ENCODE measurements around the gene BHLHA15.

The BHLHA15 gene

DNA sequence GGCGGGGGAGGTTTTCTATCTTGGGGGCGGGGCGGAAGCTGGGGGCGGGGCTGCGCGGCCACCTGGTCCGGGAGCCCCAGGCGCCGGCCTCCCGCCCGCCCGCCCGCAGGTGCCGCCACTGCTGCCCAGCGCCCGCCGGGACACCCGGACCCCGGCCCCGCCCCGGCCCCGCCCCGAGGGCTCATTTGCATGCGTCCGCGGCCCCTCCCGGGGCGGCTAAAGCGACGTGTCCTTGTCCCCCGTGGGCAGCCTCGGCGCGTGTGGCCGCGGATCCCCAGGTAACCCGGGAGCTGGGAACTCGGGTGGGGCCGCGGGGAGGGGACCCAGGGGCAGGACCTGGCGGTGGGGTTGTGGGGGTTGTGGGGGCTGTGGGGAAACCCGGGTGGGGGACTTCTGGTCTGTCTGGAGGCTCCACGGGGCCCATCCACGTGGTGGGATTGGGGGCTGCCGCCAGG is at the start of gene BHLHA15:
TSS of gene BHLHA15 (plus strand) at position 219 of the 455 bp plus-strand sequence. CDS start 871 bp downstream, outside the sequence.
- no peak for DNase-seq

- DNase-seq: peak; percentile 38 to 62
Measured at GRCh38 chr7:98162758-98163157, 48.5 kb upstream of the BHLHA15 start.

- DNase-seq: no peak
Measured at GRCh38 chr7:98163269-98163668, 48.0 kb upstream of the BHLHA15 start.

GRCh38 chr7:98163704-98164494 is 47.3 kb upstream of the BHLHA15 start:
- peak in 1 of 2 donors; percentile 12 for DNase-seq

GRCh38 chr7:98165827-98166667 is 45.2 kb upstream of the BHLHA15 start:
- peak in 1 of 2 donors; percentile 70 for DNase-seq

DNA sequence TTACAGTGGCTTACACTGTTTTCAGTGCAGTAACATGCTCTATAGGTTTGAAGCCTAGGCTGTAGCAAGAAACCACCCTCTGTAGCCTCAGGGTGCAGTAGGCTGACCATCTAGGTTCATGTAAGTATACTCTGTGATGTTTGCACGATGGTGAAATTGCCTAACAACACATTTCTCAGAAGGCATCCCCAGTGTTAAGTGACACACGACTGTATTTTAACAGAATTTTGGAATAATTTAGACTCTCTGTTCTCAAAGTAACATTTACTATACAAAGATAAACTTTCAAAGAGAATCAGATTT is 44.6 kb upstream of the BHLHA15 start:
- no peak for DNase-seq

DNA sequence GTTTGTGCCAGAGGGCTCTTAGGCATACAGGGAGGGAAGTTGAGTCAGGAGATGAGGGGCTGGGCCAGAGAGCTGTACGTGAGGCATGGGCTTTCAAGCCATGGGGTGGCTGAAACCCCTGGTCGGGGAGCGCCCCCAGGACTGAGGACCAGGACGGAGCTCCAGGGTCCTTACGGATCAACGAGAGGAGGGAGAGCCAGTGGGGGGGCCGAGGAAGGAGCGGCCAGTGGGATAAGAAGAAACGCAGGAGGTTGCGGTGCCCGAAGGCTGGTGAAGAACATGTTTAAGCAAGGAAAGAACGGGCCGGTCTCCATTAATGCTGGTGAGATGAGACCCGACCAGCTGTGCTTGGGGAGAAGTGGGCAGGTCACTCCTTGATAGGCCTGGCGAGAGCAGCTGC is 43.6 kb upstream of the BHLHA15 start:
- DNase-seq: no peak

DNA sequence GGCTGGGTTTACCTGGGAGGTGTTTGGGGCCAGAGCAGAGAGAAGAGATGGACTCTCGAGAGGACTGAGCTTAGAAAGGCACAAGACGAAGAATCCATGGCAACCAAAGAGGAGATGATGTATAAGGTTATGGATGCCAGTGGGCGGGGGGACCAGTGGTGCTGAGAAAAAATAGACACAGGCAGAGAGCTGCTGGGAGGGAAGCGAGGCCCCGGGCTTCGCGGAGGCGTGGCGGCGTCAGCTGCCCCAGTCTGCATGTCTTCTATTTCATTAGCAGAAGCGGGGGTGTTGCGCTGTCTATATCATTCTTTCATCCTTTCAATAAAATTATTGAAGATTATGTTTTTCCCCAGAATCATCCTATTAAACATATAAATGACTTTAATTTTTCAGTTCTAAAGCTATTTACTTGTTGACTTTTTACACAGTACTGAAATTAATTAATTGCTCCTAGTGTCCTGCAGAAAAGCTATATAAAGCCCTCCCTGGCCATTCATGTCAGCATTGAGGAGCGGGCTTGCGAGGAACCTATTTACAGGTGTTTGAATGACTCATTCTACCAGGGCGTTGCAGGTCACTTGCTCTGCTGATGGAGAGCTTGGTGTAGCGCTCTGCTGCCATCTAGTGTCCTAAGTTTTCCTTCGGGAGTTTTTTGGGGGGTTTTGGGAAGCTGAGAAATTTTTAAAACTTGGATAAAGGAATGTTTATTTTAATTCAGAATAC is 42.9 kb upstream of the BHLHA15 start:
- DNase-seq: peak; percentile 18 to 72

DNA sequence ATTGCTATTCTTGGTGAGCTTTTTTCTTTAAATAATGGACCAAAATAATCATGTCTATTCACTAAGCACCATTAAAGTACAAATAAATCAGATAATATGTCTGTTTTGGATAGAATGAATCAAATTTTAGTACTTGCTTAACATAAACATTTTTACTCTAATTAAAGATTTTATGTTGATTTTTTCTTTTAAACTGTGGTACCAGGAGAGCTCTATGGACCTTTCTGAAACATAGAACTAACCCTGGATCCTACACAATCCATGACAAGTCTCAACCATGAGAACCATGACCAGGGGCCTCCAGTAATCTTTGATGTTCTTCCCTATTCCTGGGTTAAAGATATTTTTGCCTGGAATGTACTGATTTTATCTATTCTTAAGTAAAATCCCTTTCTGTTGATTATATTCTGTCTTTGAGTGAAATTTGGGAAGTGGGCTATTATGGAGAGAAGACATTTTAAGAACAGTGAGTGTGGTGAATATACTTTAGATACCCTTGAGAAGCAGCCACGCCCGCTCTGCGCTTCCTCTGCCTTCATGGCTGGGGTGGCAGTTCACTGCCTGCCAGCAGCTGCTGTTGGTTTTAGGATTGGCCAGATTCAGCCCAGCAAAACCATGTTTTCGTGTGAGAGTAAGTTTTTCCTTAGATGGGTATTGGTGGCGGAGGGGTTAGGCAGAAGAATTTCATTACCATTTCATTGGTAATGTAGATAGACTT is 42.2 kb upstream of the BHLHA15 start:
- no peak for DNase-seq

DNA sequence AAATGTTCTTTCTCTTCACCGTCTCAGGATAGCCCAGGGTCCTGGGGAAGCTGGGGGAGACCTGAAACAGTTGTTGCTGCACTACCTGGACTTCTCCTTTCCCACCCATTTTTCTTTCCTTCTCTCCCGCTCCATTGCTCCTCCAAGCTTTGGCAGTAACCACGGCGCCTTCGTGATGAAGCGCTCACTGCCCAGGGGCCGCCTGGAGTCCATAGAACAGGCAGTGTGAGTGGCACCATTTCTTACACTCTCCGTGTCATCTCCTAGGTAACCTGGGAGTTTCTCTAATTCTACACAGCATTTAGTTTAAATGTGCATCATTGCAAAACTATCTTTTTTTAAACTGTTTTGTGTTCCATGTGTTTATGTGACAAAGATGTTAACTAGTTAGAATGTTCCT is 40.3 kb upstream of the BHLHA15 start:
- no peak for DNase-seq

DNA sequence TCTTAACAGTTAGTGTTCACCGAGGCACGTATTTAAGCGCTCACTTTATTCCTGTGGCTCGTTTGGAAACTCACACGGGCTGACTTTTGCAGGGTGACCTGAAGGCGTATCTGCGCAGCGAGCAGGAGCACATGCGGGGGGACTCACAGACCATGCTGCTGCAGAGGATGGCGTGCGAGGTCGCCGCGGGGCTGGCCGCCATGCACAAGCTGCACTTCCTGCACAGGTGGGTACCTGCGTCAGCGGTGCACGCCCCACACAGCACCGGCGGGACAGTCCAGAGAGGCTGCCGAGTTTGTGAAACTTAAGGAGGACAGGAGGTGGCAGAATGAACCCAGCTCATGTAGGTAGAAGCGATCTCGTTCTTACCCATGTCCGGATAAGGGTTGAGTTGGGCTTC is 39.8 kb upstream of the BHLHA15 start:
- no peak for DNase-seq

DNA sequence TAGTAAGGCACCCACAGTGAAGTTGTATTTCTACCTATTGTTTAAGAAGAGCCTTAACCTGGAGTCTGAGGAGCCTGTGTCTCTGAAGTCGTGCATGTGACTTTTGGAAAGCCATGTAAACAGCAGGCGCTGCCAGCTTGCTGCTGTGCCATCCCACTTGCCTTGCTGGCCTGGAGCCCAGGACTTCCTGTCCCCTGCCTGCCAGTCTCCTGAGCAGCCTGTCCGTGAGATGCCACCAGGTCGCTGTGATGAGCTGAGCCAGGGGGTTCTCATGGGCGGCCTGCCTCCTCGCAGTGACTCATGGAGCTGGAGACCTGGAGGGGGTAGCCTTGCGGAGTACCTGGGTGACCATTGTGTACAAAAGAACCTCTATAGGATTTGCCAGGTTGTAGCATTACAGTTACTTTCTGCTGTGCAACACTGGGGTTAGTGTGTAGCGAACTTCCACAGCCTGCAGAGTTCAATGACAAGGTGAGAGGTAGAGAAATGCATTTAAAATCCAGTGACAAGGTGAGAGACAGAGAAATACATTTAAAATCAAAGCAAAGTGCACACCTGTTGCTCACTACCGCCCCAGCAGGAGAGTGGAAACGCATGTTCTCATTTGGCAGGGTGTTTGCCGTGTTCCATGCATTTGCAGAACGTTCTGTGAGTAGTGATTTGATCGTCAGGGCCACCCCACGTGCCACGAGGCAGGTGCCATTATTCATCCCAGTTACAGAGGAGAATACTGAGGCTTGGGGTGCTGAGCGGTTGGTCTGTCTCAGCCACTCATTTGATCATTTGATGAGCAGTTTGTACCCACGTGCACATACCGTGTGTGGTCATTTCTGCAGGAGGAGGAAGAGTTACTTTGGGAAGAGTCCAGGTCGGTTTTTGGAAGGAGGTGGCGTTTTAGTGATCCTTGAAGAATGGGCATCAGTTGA is 36.6 kb upstream of the BHLHA15 start:
- DNase-seq: no peak

DNA sequence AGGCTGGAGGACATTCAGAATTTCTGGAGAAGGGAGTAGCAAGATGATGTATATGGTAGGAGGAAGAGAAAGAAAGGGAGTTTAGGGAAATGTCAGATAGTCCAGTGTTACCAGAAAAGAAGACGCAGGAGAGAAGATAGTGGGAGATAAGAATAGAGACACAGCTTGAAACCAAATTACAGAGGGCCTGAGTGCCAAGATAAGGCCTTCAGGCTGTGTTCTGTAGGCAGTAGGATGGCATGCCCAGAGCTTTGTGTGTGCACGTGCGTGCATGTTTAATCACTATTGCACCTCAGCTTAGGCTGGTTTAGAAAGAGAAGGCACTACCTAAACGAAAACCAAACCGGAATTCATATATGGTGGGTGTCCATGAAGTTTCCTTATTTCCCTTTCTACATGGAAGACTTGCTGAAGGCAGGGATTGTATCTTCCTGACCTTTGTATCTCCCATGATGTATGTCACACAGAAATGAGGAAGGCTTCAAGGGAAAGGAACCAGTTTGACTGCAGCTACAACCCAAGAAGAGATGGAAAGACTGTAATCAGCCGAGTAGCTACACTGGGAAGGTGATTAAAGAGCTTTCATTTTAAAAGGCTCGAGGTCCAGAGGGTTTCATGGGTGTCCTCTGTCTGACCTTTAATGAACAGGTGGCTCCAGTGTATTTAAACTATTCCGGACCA is 35.8 kb upstream of the BHLHA15 start:
- DNase-seq: no peak

DNA sequence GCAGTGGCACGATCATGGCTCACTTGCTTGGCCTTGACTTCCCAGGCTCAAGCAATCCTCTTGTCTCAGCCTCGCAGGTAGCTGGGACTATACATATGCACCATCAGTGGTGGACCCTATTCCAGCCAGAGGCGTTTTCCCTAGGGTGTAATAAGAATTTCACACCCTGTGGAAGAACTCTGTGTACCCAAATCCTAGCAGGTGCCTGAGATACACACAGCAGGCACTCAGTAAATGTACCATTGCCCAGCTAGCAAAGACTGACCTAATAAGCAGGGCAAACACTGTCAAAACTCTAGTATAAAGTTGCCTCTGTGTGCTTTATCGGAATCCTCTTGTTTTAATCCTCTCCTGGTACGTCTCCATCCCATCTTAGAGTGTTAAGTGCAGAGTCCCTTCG is 33.7 kb upstream of the BHLHA15 start:
- no peak for DNase-seq

- no peak for DNase-seq
Measured at GRCh38 chr7:98178321-98178720, 32.9 kb upstream of the BHLHA15 start.

DNA sequence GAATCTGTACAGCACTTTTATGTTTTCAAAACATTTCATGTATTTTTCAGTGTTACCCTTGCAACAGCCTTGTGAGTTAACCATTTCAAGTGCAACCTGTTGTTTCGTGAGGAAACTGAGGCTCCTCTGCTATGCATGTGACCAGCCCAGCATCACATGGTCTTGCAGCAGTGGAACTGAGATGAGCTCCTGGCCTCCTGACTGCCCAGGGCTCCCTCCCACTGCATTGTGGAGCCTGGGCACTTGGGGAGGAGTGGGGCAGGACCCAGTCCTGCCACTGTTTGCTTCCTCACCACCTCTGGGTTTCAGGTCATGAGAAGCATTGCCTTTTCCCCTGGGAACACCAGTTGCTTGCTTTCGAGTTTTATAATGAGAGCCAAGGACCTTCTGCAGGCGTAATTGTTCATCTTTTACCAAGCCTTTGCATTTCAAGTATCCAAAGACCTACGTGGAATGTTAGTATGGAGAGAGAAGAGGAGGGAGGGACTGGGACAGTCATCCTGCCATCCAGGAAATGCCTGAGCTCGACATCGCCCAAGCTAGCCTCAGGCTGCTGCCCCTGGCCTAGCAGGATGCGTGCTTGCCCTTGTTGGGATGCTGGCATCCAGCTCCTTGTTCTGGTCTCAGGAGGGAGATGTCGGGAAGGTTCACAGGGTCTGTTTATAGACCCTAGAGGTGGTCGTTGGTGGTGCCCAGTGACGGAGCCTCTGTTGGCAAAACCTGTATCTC is 32.3 kb upstream of the BHLHA15 start:
- no peak for DNase-seq

- no peak for DNase-seq
Measured at GRCh38 chr7:98180751-98181150, 30.5 kb upstream of the BHLHA15 start.

GRCh38 chr7:98185101-98185500 is 26.1 kb upstream of the BHLHA15 start:
- DNase-seq: no peak

- DNase-seq: peak; percentile 59 to 65
Measured at GRCh38 chr7:98186452-98187137, 24.6 kb upstream of the BHLHA15 start.

GRCh38 chr7:98187138-98187502 is 24.1 kb upstream of the BHLHA15 start:
- DNase-seq: no peak
